ENCODE results near the gene TEX29. TPM values are rescaled to one million over a fixed set of nuclear protein-coding genes. Genes with fewer than 3 reads are reported as not detected.

TEX29 gene
- total and polyA plus RNA-seq, 9 of the 15 experiments (the other 6 are each of a cell fraction or from before 2014, with no cell fraction given), result 0.11 TPM; not detected in 7

GRCh38 chr13:111337741-111338140, 17.3 kb downstream of the TEX29 start:
- CTCF ChIA-PET (ENCODE audit: low intra/inter-chr PET ratio), result no interaction called here
- POLR2A ChIA-PET, result no interaction called here
- H3K9ac ChIP-seq (ENCODE audit: insufficient read depth in 1 of 2, low read depth in 2 of 2, low read length in 2 of 2), result no peak overlapping the region
- H3K27me3 ChIP-seq (ENCODE audit: control insufficient read depth in 2 of 2, insufficient read depth in 2 of 2, low read length in 2 of 2), result peaks cover 1 to 49% of the 10 kb centered on the region in 2 experiments
- H3K27ac ChIP-seq (ENCODE audit: extremely low read depth, low read depth, low read length), result no peak overlapping the region
- ATAC-seq (no peak), DNase-seq (ENCODE audit: extremely low read depth in 1 of 4, low spot score in 3 of 4) (no peak), FAIRE-seq (no peak)
- no TSS peak for BruUV-seq (replicated peaks)
- in situ Hi-C loops (cut with MboI) (no loop called here), intact Hi-C loops (cut with micrococcal nuclease) (no loop called here)
- H3K4me1 ChIP-seq (replicated peaks in 1 of 2; ENCODE audit: control insufficient read depth in 2 of 2, insufficient read depth in 2 of 2, low read length in 2 of 2), result no peaks in the 10 kb centered on the region; a peak in 1 of 5 replicates
- no peak overlapping the region for H2AFZ ChIP-seq (ENCODE audit: low read depth, low read length)
- no peak overlapping the region for H3K4me2 ChIP-seq (ENCODE audit: insufficient read depth, low read length)
- H4K20me1 ChIP-seq (replicated peaks; ENCODE audit: control insufficient read depth, insufficient read depth, low read length), result no peaks in the 10 kb centered on the region
- no peak overlapping the region for H3K4me3 ChIP-seq
- TF ChIP-seq, protein P1, sequence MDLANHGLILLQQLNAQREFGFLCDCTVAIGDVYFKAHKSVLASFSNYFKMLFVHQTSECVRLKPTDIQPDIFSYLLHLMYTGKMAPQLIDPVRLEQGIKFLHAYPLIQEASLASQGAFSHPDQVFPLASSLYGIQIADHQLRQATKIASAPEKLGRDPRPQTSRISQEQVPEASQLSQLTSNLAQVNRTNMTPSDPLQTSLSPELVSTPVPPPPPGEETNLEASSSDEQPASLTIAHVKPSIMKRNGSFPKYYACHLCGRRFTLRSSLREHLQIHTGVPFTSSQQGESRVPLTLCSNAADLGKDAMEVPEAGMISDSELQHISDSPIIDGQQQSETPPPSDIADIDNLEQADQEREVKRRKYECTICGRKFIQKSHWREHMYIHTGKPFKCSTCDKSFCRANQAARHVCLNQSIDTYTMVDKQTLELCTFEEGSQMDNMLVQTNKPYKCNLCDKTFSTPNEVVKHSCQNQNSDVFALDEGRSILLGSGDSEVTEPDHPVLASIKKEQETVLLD (IDR thresholded peaks at IDR 0.05), result no peak
- no peak for TF ChIP-seq UBTF (IDR thresholded peaks at IDR 0.05; ENCODE audit: borderline replicate concordance in 1 of 2, low read depth in 2 of 2, low read length in 2 of 2)
- TF ChIP-seq, protein P2, sequence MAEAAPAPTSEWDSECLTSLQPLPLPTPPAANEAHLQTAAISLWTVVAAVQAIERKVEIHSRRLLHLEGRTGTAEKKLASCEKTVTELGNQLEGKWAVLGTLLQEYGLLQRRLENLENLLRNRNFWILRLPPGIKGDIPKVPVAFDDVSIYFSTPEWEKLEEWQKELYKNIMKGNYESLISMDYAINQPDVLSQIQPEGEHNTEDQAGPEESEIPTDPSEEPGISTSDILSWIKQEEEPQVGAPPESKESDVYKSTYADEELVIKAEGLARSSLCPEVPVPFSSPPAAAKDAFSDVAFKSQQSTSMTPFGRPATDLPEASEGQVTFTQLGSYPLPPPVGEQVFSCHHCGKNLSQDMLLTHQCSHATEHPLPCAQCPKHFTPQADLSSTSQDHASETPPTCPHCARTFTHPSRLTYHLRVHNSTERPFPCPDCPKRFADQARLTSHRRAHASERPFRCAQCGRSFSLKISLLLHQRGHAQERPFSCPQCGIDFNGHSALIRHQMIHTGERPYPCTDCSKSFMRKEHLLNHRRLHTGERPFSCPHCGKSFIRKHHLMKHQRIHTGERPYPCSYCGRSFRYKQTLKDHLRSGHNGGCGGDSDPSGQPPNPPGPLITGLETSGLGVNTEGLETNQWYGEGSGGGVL (CRISPR knock-in tag; IDR thresholded peaks at IDR 0.05), result no peak
- no peak for TF ChIP-seq RBM34 (IDR thresholded peaks at IDR 0.05; ENCODE audit: borderline replicate concordance, insufficient read depth, low read length)
- TF ChIP-seq, protein P3, sequence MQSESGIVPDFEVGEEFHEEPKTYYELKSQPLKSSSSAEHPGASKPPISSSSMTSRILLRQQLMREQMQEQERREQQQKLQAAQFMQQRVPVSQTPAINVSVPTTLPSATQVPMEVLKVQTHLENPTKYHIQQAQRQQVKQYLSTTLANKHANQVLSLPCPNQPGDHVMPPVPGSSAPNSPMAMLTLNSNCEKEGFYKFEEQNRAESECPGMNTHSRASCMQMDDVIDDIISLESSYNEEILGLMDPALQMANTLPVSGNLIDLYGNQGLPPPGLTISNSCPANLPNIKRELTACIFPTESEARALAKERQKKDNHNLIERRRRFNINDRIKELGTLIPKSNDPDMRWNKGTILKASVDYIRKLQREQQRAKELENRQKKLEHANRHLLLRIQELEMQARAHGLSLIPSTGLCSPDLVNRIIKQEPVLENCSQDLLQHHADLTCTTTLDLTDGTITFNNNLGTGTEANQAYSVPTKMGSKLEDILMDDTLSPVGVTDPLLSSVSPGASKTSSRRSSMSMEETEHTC (IDR thresholded peaks at IDR 0.05), result no peak
- no peak for TF ChIP-seq RFX1 (IDR thresholded peaks at IDR 0.05)
- no peaks in the 10 kb centered on the region for H3K36me3 ChIP-seq (ENCODE audit: control insufficient read depth, insufficient read depth, low read length)
- WGBS (ENCODE audit: insufficient coverage, low coverage, missing lambda C conversion rate), result 3% methylated on average over 7 of the region's 9 CpGs
- H3K79me2 ChIP-seq (ENCODE audit: control insufficient read depth, insufficient read depth, low read length), result no peaks in the 10 kb centered on the region
- no peaks in the 10 kb centered on the region for H3K9me1 ChIP-seq (ENCODE audit: control insufficient read depth, insufficient read depth, low read length)
- H3K9me3 ChIP-seq (replicated peaks; ENCODE audit: control insufficient read depth, insufficient read depth, low read depth, low read length), result no peaks in the 10 kb centered on the region

Measured in K562 (cell line).